ENCODE measurements around the gene TRRAP. TPM values are rescaled to one million over a fixed set of nuclear protein-coding genes. Genes with fewer than 3 reads are reported as not detected.

The TRRAP gene
- total and polyA plus RNA-seq, 2 experiments from 2014 or later, result 14.9 to 58.7 TPM

GRCh38 chr7:98991141-98991540 lies 112.8 kb downstream of the TRRAP start (continued):
- TF ChIP-seq ZNF331 (CRISPR knock-in tag; IDR thresholded peaks at IDR 0.05; ENCODE audit: low read depth), result no peak

- no peak for ATAC-seq
- Histone ChIP-seq H2AFZ (no peak overlapping the region), H3K79me2 (replicated peaks; ENCODE audit: insufficient read depth) (no peaks in the 10 kb centered on the region), H3K27me3 (ENCODE audit: insufficient read depth) (no peaks in the 10 kb centered on the region), H4K20me1 (replicated peaks; ENCODE audit: insufficient read depth) (peaks cover 20% of the 10 kb centered on the region), H3K4me2 (no peak overlapping the region), H3K27ac (ENCODE audit: low read depth) (no peak overlapping the region), H3K4me1 (ENCODE audit: insufficient read depth) (no peaks in the 10 kb centered on the region), H3F3A (replicated peaks; ENCODE audit: low read depth) (no peaks in the 10 kb centered on the region), H3K36me3 (ENCODE audit: insufficient read depth) (peaks cover 24% of the 10 kb centered on the region), H3K9me2 (ENCODE audit: insufficient read depth) (no peaks in the 10 kb centered on the region), H3K4me3 (no peak overlapping the region)
- Mint-ChIP-seq H3K4me1 (no peaks in the 10 kb centered on the region), H3K27me3 (ENCODE audit: insufficient read depth, low read depth, poor library complexity) (peaks cover 14% of the 10 kb centered on the region), H3K4me3 (no peak overlapping the region), H3K9me3 (no peaks in the 10 kb centered on the region), H3K27ac (no peak overlapping the region), H3K36me3 (ENCODE audit: low read depth) (peaks cover 83% of the 10 kb centered on the region)
- TF ChIP-seq ZNF331 (CRISPR knock-in tag; IDR thresholded peaks at IDR 0.05; ENCODE audit: low read depth) (no peak), EZH2phosphoT487 (IDR thresholded peaks at IDR 0.05; ENCODE audit: unreplicated experiment) (no peak), ZNF114 (CRISPR knock-in tag; IDR thresholded peaks at IDR 0.05) (no peak), CTCF (conservative IDR thresholded peaks at IDR 0.05; ENCODE audit: low read depth in 2 of 2) (no peak), ZNF462 (CRISPR knock-in tag; IDR thresholded peaks at IDR 0.05) (no peak), STAT1 (IDR thresholded peaks at IDR 0.05; ENCODE audit: unreplicated experiment) (no peak), EZH2 (IDR thresholded peaks at IDR 0.05; ENCODE audit: low read depth, unreplicated experiment) (no peak), CREB1 (CRISPR knock-in tag; IDR thresholded peaks at IDR 0.05; ENCODE audit: low read depth) (no peak), ETS1 (IDR thresholded peaks at IDR 0.05) (no peak), JUNB (IDR thresholded peaks at IDR 0.05; ENCODE audit: unreplicated experiment) (no peak), NANOG (IDR thresholded peaks at IDR 0.05; ENCODE audit: borderline replicate concordance) (no peak), REST (IDR thresholded peaks at IDR 0.05; ENCODE audit: unreplicated experiment) (no peak)
- DNase-seq (ENCODE audit: low spot score), result no peak
Observed at GRCh38 chr7:98992076-98992475, 113.7 kb downstream of the TRRAP start.

Data from GM23338 (cell line).